GM18951 (cell line): ENCODE data around the gene CRYBA1.
"Not testable (repeated sequence)": the region's sequence is repeated elsewhere in the genome, so short reads cannot be mapped to it uniquely, and the experiment has no call there.

Experiments used
- POLR2A ChIP-seq: IDR thresholded peaks from 4 replicates; pipeline ENCODE4 v1.6.1; 2011; ENCODE audit warnings: mild to moderate bottlenecking; ENCODE audit not compliant: insufficient read length, insufficient read depth; ENCODE audit errors: extremely low read depth
- in situ Hi-C: fragments of 300-500 bp; cut with MboI; formaldehyde crosslinking; loops from one replicate; pipeline ENCODE4 v1.12.0; 2022; ENCODE audit warnings: low sequenced_read_pairs, mixed read lengths, inconsistent platforms; ENCODE audit not compliant: unreplicated experiment

The CRYBA1 gene, protein sequence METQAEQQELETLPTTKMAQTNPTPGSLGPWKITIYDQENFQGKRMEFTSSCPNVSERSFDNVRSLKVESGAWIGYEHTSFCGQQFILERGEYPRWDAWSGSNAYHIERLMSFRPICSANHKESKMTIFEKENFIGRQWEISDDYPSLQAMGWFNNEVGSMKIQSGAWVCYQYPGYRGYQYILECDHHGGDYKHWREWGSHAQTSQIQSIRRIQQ

DNA sequence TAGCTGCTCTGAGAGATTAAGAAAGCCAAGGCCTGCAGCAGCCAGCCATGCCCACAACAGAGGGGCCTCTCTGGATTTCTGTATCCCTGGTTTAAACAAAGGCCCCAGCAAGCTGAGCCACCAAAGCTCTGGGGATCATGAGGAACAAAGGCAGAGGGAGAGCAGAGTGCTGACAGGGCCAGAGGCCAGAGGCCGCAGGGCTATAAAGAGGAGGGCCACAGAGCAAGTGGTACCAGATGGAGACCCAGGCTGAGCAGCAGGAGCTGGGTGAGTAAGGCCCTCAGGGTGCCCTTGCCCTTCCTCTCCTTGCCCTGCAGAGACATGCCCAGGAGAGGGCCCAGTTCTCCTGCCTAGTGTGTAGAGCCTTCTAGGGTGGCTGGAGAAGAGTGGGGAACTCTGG lies at the start of gene CRYBA1:
Gene CRYBA1 (plus strand): TSS at position 232 of the 400 bp plus-strand sequence. CDS start 5 bp downstream, at position 237.
- TF ChIP-seq POLR2A: no peak
- in situ Hi-C loops: no loop called here

DNA sequence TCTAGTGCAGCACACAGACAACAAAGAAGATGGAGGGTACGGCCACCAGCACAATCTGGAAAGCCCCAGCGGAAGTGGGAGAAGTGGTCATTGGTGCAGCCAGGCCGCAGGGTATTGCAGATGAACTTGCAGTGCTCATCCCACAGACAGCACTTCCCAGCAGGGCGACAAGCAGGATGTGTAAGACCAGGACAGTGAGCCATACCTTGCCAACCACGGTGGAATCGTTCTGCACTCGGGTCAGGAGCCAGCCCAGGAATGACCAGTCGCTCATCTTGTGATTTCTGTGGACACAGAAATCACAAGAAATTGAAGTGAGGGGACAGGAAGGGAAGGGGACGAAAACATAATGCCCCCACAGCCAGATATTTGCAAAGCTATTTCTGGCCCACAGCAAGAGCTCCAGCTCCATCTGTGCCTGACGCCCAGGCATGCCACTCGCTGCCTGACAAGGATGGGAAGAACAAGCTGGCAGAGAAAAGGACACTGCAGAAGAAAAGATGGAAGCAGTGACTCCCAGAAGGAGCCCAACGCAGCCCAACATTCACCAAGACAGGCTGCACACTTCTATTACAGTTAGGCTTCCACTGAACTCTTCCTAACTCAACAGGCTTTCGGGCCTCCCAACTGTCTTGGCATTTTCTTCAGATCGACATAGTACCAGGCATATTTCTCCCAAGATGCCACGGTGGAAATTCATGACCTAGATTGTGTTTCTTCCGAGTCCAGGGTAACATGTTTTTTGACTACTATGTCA lies 49.0 kb upstream of the CRYBA1 start:
- no peak for TF ChIP-seq POLR2A
- in situ Hi-C loops: no loop called here

DNA sequence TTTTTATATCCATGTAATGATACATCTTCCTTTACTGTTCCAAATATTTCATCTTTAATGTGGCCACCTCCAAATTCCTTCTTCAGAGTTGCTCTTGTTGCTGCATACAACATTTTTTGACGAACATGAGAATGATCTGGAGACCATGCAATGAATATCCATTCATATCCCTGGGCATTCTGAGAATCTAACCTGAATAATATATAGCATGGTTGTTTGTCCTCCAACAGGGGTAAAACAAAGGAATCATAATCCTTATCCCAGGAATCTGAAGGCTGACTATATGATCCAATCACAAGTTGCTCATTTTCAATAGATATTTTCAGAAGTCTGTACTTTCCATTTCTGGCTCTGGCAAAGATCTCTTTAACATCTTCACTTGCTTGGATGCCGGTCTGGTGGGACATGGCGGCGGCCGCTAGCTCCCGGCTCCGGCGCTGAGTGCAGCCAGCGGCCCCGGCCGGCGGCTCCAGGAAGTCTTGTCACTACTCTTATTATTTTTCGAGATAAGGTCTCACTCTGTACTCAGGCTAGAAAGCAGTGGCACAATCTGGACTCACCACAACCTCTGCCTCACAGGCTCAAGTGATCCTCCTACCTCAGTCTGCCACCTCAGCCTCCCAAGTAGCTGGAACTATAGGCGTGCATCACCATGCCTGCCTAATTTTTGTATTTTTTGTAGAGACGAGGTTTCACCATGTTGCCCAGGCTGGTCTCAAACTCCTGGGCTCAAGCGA lies 42.4 kb upstream of the CRYBA1 start:
- in situ Hi-C loops: not testable (repeated sequence)

DNA sequence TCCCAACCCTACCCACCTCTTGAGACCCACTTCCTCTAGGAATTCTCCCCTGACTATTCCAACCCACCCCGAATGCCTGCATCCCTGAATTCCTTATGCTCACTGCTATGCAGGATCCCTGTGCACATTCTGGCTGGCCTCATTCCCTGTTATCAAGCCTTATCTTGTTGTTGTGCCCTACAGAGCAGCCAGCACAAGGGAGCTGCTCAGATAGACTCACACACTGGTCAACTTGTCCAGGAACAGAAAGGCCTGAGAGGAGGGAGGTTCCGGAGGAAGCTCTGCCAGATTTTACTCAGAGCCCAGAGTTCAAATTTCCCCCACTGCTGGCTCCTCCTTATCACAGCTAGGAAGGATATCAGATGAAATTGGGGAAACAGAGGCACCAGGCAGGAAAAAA lies 41.6 kb upstream of the CRYBA1 start:
- in situ Hi-C loops: no loop called here
- TF ChIP-seq POLR2A: no peak

DNA sequence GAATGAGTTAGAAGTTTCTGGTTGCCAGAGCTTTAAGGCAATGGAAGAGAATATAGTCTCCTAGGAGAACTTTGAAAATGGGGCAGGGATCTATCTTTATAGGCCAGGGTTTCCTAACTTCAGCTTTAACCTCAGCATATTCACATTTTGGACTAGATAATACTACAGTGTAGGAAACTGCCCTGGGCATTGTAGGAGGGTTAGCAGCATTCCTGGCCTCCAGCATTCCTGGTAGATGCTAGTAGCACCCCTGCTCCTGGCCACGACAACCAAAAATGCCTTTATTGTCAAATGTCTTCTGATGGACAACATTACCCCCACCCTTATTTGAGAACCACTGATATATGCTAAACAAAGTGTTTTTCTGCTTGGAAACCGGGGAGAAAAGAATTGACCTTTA lies 38.7 kb upstream of the CRYBA1 start:
- no peak for TF ChIP-seq POLR2A
- in situ Hi-C loops: no loop called here

DNA sequence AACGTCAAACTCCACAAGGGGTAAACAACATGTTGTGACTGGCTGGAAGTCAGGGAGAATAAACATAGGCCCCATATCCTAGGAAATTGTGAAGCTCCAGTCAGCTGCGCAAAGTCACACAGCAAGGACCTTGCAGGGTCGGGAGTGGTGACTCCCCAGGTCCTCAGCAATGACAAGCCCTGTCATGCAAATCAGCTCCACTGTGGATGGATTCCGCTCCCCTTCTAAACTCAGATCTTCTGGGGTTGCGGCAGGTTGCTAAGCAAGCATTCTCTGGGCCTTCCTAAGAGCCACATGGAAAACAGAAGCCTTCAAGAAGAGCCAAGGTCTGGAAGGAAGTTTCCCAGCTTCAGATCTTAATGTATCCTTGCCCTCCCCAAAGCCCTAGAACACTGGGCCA lies 37.6 kb upstream of the CRYBA1 start:
- no peak for TF ChIP-seq POLR2A
- in situ Hi-C loops: no loop called here

DNA sequence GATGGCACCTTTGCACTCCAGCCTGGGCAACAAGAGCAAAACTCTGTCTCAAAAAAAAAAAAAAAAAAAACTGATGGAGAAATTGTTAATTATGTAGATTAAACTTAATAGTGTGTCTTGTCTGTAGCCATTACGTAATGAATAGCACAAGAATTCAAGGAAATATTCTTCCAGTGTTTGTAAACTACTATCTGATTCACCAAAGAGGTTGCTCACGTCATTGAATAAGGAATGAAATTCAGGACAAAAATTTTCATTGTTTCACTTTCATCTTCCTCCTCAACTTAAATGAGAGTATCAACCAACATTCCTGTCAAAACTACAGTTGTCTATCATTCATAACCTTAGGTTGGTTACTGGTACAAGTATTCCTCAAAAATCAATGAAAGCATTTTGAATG lies 35.8 kb upstream of the CRYBA1 start:
- TF ChIP-seq POLR2A: no peak
- in situ Hi-C loops: no loop called here

DNA sequence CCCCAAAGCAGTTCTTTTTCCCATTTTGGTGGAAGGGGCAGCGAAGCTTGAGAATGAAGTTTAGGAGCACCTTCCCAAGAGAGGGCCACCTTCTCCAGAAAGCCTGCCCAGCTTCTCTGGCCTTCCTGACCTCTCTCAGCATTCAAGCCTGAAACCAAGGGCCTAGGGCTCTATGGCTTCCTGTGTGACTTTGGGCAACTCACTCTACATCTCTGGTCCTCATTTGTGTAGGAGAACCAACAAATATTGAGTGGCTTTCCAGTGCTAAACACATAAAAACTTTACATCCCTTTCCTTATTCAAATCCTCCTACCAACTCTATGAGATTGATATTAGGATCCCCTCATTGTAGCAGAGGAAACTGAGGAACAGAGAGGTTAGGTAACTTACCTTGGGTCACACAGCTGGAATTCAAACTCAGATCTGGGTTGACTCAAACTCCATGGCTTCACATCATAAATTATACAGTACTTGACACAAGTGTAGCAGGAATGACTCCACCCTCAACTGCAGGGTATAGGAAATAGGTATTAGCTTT lies 34.5 kb upstream of the CRYBA1 start:
- TF ChIP-seq POLR2A: no peak

DNA sequence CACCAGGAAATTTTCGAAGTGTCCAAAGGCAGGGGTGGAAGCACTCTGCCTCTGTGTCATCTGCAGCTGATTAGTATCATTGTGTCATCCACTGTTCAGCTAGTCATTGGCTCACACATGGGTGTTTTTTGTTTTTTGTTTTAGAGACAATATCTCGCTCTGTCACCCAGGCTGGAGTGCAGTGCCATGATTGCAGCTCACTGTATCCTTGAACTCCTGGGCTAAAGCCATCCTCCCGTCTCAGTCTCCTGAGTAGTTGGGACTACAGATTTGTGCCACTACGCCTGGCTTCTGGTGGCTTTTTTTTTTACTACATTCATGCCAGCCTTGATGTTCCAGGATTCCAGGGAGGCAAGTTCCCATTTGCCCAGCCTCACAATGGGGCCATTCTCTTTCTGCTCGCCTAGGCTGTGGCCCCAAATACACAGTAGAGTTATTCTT lies 34.0 kb upstream of the CRYBA1 start:
- TF ChIP-seq POLR2A: no peak
- in situ Hi-C loops: no loop called here

More for the DNA sequence above, 34.5 kb upstream of the CRYBA1 start:
- in situ Hi-C loops: no loop called here

DNA sequence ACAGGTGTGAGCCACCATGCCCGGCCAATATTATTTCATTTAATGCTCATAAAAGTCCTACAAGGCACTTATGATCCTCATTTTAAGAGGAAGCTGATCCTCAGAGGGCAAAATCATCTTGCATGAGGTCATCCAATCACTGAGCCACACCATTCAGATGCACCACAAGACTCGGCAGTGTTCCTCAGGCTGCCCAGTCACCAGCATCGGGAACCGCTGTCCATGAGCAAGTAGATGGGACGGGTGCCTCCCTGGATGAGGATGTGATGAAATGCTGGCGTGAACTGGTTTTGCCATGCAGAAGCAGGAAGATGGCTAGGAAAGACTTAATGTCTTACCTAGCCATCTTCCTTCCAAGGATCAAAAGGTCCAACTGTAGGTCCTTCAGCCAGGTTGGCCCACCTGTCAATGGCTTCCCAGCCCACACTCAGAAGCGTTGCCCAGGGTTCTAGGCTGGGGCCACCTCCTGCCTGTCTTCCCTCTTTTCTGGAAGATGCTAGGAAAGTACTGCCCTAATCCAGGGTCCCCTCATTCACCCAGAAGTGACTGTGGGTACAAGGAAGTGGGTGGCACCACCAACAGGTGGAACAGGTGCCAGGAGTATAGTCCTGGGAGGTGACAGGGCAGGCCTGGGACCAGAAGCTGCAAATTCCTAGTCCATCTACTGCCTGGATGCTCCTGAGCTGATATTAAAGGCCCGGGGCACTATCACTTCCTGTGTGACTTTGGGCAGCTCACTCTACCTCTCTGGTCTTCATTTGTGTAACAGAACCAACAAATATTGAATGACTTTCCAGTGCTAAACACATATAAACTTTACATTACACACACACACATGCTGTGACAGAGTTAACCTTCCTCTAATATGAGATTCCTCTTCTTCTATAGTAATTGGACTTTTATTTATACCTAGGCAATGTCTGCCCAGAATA lies 32.2 kb upstream of the CRYBA1 start:
- no peak for TF ChIP-seq POLR2A
- in situ Hi-C loops: no loop called here

DNA sequence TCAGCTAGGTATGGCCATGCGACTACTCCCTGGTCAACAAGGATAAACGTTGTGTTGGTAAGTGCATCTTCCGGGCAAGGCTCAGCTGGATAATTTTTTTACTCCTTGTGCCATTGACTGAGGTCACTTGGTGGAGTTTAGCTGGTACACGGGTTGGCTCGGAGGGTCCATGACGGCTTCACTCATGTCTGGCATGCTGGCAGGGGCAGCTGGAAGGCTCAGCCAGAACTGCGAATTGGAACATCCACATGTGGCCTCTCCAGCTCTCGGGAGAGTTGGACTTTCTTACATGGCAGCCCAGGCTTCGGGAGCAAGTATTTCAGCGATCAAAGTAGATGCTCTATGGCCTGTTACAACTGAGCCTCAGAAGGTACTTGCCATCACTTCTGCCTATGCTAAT lies 31.5 kb upstream of the CRYBA1 start:
- in situ Hi-C loops: no loop called here
- TF ChIP-seq POLR2A: no peak

DNA sequence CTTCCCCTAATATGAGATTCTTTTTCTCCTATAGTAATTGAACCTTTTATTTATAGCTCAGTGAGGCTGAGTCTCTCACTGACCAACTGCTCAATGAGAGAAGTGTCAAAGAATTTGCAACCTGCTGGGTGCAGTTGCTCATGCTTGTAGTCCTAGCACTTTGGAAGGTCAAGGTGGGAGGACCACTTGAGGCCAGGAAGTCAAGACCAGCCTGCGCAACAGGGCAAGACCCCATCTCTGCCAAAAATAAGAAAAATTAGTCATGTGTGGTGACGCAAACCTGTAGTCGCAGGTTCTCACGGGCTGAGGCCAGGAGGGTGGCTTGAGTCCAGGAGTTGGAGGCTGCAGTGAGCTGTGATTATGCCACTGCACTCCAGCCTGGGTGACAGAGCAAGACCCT lies 30.9 kb upstream of the CRYBA1 start:
- no peak for TF ChIP-seq POLR2A
- in situ Hi-C loops: no loop called here

DNA sequence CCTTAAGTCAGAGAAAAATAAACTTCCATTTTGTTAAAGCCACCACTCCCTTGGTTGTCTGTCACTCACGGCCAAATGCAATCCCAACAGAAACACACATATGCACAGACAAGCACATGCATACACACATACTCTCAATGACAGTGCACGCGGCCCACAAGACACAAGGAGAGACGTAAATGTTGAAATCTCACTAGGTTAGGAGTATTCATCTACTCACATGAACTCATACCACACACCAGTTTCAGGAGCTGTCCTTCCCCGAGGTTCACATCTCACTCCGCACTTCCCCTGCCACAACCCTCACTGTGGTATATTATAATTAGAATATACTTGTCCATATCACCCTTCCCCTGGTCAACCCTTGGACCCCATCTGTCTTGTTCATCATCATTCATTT lies 30.5 kb upstream of the CRYBA1 start:
- in situ Hi-C loops: no loop called here
- TF ChIP-seq POLR2A: no peak

DNA sequence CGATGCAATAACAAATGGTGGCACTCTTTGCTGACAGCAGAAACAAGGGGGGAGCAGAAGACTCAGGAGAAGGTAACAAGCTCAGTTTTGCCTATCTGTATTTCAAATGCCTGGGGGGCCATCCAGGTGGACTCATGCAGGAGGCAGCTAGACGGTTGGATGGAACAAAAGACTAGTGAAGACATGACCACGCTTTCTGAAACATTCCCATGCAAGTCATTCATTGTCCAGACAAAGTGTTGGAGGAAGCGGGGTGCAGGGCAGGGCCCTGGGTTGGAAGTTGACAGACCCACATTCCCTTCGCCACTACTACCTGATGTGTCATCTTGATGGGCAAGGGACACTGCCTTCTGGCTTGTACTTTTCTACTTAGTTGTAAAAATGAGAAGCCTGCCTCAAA lies 29.8 kb upstream of the CRYBA1 start:
- in situ Hi-C loops: no loop called here
- no peak for TF ChIP-seq POLR2A
